PC-3 (cell line): ENCODE data around the gene RPS18. TPM values are rescaled to one million over a fixed set of nuclear protein-coding genes. Genes with fewer than 3 reads are reported as not detected.

Experiments
- ATAC-seq: fragments of 200-7000 bp; cut with Tn5 transposase; 2 replicates; pipeline ENCODE4 v1.9.1; 2020; ENCODE audit warnings: mild to moderate bottlenecking, moderate library complexity
- BruUV-seq: library from RNA; stranded (reverse); fragments of 400-500 nt; replicated peaks from 2 replicates; lab custom pipeline; 2021; lab: Mats Ljungman, UMichigan
- CTCF ChIA-PET: fragments of 300-600 bp; sonication (Branson Sonifier 250); formaldehyde crosslinking; loops from one replicate; lab custom pipeline; 2022; ENCODE audit warnings: antibody characterized with exemption; lab: Charles Lee
- POLR2A ChIA-PET: fragments of 300-600 bp; sonication (Branson Sonifier 250); formaldehyde crosslinking; loops from one replicate; lab custom pipeline; 2022; ENCODE audit warnings: antibody characterized with exemption; ENCODE audit not compliant: unreplicated experiment; lab: Charles Lee
- DNase-seq: peaks from one replicate; pipeline ENCODE4 v3.0.0-alpha.2; 2015
- H2AFZ ChIP-seq: fragments of 300-600 bp; sonication (generic); 2 replicates; pipeline ENCODE4 v1.6.0; 2016; ENCODE audit warnings: antibody characterized with exemption, low read length
- H3F3A ChIP-seq: fragments of 300-600 bp; sonication (generic); one replicate; pipeline ENCODE4 v1.6.0; 2017; ENCODE audit warnings: antibody characterized with exemption, low read length, control low read depth, mild to moderate bottlenecking; ENCODE audit not compliant: unreplicated experiment
- H3K27ac ChIP-seq: fragments of 300-600 bp; sonication (generic); 2 replicates; pipeline ENCODE4 v1.5.1; 2016; ENCODE audit warnings: mild to moderate bottlenecking, low read length
- H3K27me3 ChIP-seq: fragments of 300-600 bp; sonication (generic); 2 replicates; pipeline ENCODE4 v1.6.1; 2016; ENCODE audit warnings: low read length, mixed read lengths
- H3K36me3 ChIP-seq: fragments of 300-600 bp; sonication (generic); 2 replicates; pipeline ENCODE4 v1.6.1; 2016; ENCODE audit warnings: low read depth, mixed run types, low read length, mixed read lengths
- H3K4me1 ChIP-seq: fragments of 300-600 bp; sonication (generic); 2 replicates; pipeline ENCODE4 v1.5.1; 2016; ENCODE audit warnings: low read length; ENCODE audit not compliant: insufficient read depth
- H3K4me2 ChIP-seq: fragments of 300-600 bp; sonication (generic); 2 replicates; pipeline ENCODE4 v1.6.0; 2016; ENCODE audit warnings: low read length
- H3K4me3 ChIP-seq: fragments of 300-600 bp; sonication (generic); 2 replicates; pipeline ENCODE4 v1.5.1; 2016; ENCODE audit warnings: mild to moderate bottlenecking, low read length, mixed read lengths
- H3K79me2 ChIP-seq: fragments of 300-600 bp; sonication (generic); 2 replicates; pipeline ENCODE4 v1.6.1; 2017; ENCODE audit warnings: low read length, mixed read lengths
- H3K9ac ChIP-seq: fragments of 300-600 bp; sonication (generic); 2 replicates; pipeline ENCODE4 v1.6.0; 2016; ENCODE audit warnings: mild to moderate bottlenecking, low read length
- H3K9me2 ChIP-seq: fragments of 300-600 bp; sonication (generic); replicated peaks from 2 replicates; pipeline ENCODE4 v1.6.1; 2016; ENCODE audit warnings: mixed run types, low read length, mixed read lengths
- H3K9me3 ChIP-seq: fragments of 300-600 bp; sonication (generic); 2 replicates; pipeline ENCODE4 v1.6.1; 2016; ENCODE audit warnings: low read length, mixed read lengths
- H4K20me1 ChIP-seq: fragments of 300-600 bp; sonication (generic); 2 replicates; pipeline ENCODE4 v1.6.1; 2016; ENCODE audit warnings: low read length, mixed read lengths
- EZH2 ChIP-seq: fragments of 300-600 bp; sonication (generic); IDR thresholded peaks from one replicate; pipeline ENCODE4 v1.6.1; 2017; ENCODE audit warnings: antibody characterized with exemption, mild to moderate bottlenecking, low read length; ENCODE audit not compliant: unreplicated experiment
- EZH2phosphoT487 ChIP-seq: fragments of 300-600 bp; sonication (generic); IDR thresholded peaks from 2 replicates; pipeline ENCODE4 v1.6.1; 2018; ENCODE audit warnings: mild to moderate bottlenecking, antibody characterized with exemption, low read length, borderline replicate concordance
- intact Hi-C: fragments of 100-400 bp; cut with micrococcal nuclease; formaldehyde crosslinking; loops from 2 replicates; pipeline ENCODE4 v1.9.0; 2023
- total RNA-seq: library from RNA; depleted of rRNA; stranded (reverse); fragments of >200 nt; gene quantifications from 2 replicates; pipeline ENCODE4 v1.2.3, GENCODE V29; 2014
- TF ChIP-seq, protein P1 (sequence below): fragments of 300-600 bp; sonication (generic); conservative IDR thresholded peaks from 2 replicates; pipeline ENCODE4 v1.5.1; 2017; ENCODE audit warnings: antibody characterized with exemption, low read depth, mild to moderate bottlenecking, low read length

Gene RPS18
- total RNA-seq, 1 experiment from 2014 or later: 3,161 TPM

DNA sequence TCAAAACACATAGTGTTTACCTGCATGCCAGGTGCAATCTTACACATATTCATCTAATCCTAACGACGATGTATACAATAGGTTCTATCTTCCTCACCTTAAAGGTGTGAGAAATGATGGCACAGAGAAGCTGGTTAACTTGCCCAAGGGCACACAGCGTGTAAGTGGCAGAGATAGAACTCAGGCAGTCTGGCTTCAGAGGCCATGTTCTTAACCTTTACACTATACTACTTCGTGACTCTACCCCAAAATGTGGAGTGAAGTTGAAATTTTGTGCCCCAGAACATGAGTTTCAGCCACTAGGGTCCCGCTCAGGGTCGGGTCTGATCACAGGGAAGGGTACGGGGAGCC lies 783 bp upstream of the RPS18 start:
- no TSS peak for BruUV-seq
- Histone ChIP-seq H3K4me3 (peak overlapping the region; percentile 87), H3K9ac (peak overlapping the region; percentile 98), H3K27me3 (no peaks in the 10 kb centered on the region), H3K36me3 (peaks cover 53% of the 10 kb centered on the region), H3K9me3 (no peaks in the 10 kb centered on the region), H3K79me2 (peaks cover 59% of the 10 kb centered on the region), H3K4me2 (peak overlapping the region; percentile 76), H3K27ac (peak overlapping the region; percentile 75), H3K9me2 (no peaks in the 10 kb centered on the region), H4K20me1 (peaks cover 38% of the 10 kb centered on the region), H3F3A (peaks cover 23% of the 10 kb centered on the region), H2AFZ (peak overlapping the region; percentile 85), H3K4me1 (peaks cover 34% of the 10 kb centered on the region)
- POLR2A ChIA-PET: interaction anchor here (0.6 to 1.3 kb wide), 2 partner anchors 112 to 299 kb away, joined by 3 to 7 read pairs; no protein-coding TSS in a partner anchor
- TF ChIP-seq EZH2phosphoT487 (no peak), EZH2 (no peak)
- TF ChIP-seq, protein P1, sequence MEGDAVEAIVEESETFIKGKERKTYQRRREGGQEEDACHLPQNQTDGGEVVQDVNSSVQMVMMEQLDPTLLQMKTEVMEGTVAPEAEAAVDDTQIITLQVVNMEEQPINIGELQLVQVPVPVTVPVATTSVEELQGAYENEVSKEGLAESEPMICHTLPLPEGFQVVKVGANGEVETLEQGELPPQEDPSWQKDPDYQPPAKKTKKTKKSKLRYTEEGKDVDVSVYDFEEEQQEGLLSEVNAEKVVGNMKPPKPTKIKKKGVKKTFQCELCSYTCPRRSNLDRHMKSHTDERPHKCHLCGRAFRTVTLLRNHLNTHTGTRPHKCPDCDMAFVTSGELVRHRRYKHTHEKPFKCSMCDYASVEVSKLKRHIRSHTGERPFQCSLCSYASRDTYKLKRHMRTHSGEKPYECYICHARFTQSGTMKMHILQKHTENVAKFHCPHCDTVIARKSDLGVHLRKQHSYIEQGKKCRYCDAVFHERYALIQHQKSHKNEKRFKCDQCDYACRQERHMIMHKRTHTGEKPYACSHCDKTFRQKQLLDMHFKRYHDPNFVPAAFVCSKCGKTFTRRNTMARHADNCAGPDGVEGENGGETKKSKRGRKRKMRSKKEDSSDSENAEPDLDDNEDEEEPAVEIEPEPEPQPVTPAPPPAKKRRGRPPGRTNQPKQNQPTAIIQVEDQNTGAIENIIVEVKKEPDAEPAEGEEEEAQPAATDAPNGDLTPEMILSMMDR: no peak
- ATAC-seq (peak; percentile 11), DNase-seq (peak; percentile 23)
- CTCF ChIA-PET: no interaction called here
- intact Hi-C loops: loop anchor here (1.0 to 10.0 kb wide), 2 partner anchors 10 to 66 kb away; partner anchors contain the start of genes HSD17B8, RING1, RXRB and SLC39A7

- Histone ChIP-seq H3K36me3 (peaks cover 47% of the 10 kb centered on the region), H3K27me3 (no peaks in the 10 kb centered on the region), H3K27ac (peak overlapping the region; percentile 59), H3K9ac (peak overlapping the region; percentile 98), H3K4me3 (peak overlapping the region; percentile 87), H3K79me2 (peaks cover 59% of the 10 kb centered on the region), H4K20me1 (peaks cover 38% of the 10 kb centered on the region), H3K9me3 (no peaks in the 10 kb centered on the region), H3K9me2 (no peaks in the 10 kb centered on the region), H2AFZ (no peak overlapping the region), H3F3A (peaks cover 29% of the 10 kb centered on the region), H3K4me2 (peak overlapping the region; percentile 98), H3K4me1 (peaks cover 45% of the 10 kb centered on the region)
- DNase-seq (no peak), ATAC-seq (peak; percentile 2; the same call in 1 of the 2 replicates)
- CTCF ChIA-PET: no interaction called here
- BruUV-seq: TSS peak; percentile 61
- intact Hi-C loops: loop anchor here (10.0 kb wide), 1 partner anchor 68 kb away; the partner anchor contains the start of genes HSD17B8, RING1, RXRB and SLC39A7
- POLR2A ChIA-PET: interaction anchor here (0.6 to 1.3 kb wide), 3 partner anchors 17 to 301 kb away, joined by 3 to 4 read pairs (median 3); partner anchors contain the start of genes PFDN6 and WDR46
- TF ChIP-seq, protein P1: no peak
- TF ChIP-seq EZH2phosphoT487 (no peak), EZH2 (no peak)
Observed at GRCh38 chr6:33272275-33273128, 627 bp downstream of the RPS18 start.
